Activated T-cell treated with anti-CD3 and anti-CD28 coated beads, Interleukin-2, amount 50 U/mL, for 4 hours (primary cell): ENCODE data around the gene CPNE2. TPM values are rescaled to one million over a fixed set of nuclear protein-coding genes. Genes with fewer than 3 reads are reported as not detected.
A peak's percentile ranks its signal among the peaks of the same experiment; 100 is the strongest.

Source experiments
- ATAC-seq, 2 donors: fragments of 200-7000 bp; cut with Tn5 transposase; one replicate each; pipeline ENCODE4 v1.10.0; 2021
- DNase-seq: peaks from one replicate; pipeline ENCODE4 v3.0.0-alpha.2; 2020
- H3K27me3 Mint-ChIP-seq: one replicate; pipeline ENCODE4 v1.8.0; 2021; ENCODE audit warnings: low read depth, mixed read lengths
- H3K36me3 Mint-ChIP-seq: one replicate; pipeline ENCODE4 v1.8.0; 2022; ENCODE audit warnings: mixed read lengths; ENCODE audit not compliant: insufficient read depth
- H3K4me1 Mint-ChIP-seq: one replicate; pipeline ENCODE4 v1.8.0; 2021; ENCODE audit warnings: low read depth, mixed read lengths
- H3K4me3 Mint-ChIP-seq: one replicate; pipeline ENCODE4 v1.8.0; 2021; ENCODE audit warnings: mild to moderate bottlenecking, moderate library complexity, mixed read lengths
- H3K9me3 Mint-ChIP-seq: one replicate; pipeline ENCODE4 v1.8.0; 2021; ENCODE audit warnings: mixed read lengths
- total RNA-seq, 3 donors: library from RNA; stranded (reverse); gene quantifications; one replicate each; pipeline ENCODE4 v1.2.1, GENCODE V29; 2021

Gene CPNE2
- total RNA-seq, 3 donors from 2014 or later = 2.4 to 4.0 (median 2.9) TPM

DNA sequence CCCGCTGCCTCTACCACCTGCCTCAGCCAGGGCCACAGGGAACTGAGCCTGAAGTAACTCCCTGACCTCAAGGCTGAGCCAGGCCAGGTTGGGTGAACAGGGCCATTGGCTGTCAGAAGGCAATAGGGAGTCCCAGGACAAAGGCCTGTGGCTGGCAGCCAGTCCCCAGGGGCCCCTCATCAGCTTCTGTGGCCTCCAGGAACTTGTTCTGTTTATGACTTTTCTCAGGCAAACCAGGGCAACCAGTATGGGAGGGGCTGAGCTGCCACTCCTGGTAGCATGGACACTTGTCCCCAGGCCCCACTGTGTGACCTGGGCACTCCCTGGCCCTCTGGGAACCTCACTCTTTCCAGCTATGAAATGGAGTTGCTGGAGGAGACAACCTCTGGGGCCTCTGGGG lies 40.1 kb downstream of the CPNE2 start:
- no peak overlapping the region for H3K4me3 Mint-ChIP-seq
- ATAC-seq = no peak
- H3K9me3 Mint-ChIP-seq = no peaks in the 10 kb centered on the region
- no peak for DNase-seq
- H3K4me1 Mint-ChIP-seq = peaks cover 75% of the 10 kb centered on the region
- no peaks in the 10 kb centered on the region for H3K27me3 Mint-ChIP-seq
- no peaks in the 10 kb centered on the region for H3K36me3 Mint-ChIP-seq

DNA sequence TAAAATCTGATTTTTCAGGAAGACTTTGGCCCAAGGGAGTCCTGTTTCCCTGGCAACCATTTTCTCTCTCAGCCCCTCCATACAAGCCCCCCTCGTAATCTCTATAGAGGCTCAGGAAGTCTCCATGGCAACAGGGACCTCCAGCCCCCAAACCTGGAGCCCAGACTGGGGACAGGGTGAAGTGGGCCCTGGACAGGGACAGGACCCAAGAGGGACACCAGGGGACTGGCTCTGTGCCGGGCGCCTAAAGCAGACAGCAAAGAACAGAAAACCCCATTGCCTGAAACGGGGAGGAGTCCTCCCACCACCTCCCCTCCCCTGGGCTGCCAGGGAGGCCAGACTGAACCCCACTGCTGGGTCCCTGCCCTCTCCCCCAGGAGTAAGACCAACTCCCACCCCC lies 40.6 kb downstream of the CPNE2 start:
- DNase-seq (no peak), ATAC-seq (no peak)
- Mint-ChIP-seq H3K4me3 (no peak overlapping the region), H3K9me3 (no peaks in the 10 kb centered on the region), H3K27me3 (no peaks in the 10 kb centered on the region), H3K4me1 (peaks cover 73% of the 10 kb centered on the region), H3K36me3 (no peaks in the 10 kb centered on the region)

DNA sequence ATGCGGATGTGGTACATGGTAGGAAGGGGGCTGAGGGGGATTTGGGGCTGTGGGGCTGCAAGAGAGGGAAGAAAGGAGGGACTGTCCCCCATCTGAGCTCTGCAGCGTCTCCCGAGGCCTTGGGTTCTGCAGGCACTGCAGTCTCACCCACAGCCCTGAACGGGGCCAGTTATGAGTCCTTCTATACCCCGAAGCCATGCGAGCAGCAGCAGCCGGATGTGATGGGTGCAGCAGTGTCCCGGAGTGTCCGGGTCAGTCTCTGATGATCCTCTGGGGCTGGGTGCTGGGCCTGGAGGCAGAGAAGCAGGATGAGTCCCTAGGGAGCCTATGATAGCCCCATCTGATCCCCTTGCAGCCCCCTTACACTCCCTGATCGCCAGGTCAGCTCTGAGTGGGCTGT lies 41.5 kb downstream of the CPNE2 start:
- H3K27me3 Mint-ChIP-seq = no peaks in the 10 kb centered on the region
- no peaks in the 10 kb centered on the region for H3K36me3 Mint-ChIP-seq
- DNase-seq (no peak), ATAC-seq (peak; percentile 29 to 36)
- peak overlapping the region; percentile 5 for H3K4me3 Mint-ChIP-seq
- no peaks in the 10 kb centered on the region for H3K9me3 Mint-ChIP-seq
- peaks cover 76% of the 10 kb centered on the region for H3K4me1 Mint-ChIP-seq

GRCh38 chr16:57134982-57135381 lies 42.6 kb downstream of the CPNE2 start:
- Mint-ChIP-seq H3K4me1 (peaks cover 75% of the 10 kb centered on the region), H3K36me3 (no peaks in the 10 kb centered on the region), H3K27me3 (no peaks in the 10 kb centered on the region), H3K9me3 (no peaks in the 10 kb centered on the region), H3K4me3 (peak overlapping the region; percentile 66)
- ATAC-seq = peak; percentile 47 to 69
- peak; percentile 21 for DNase-seq

GRCh38 chr16:57137043-57137442 lies 44.7 kb downstream of the CPNE2 start:
- ATAC-seq = no peak
- no peaks in the 10 kb centered on the region for H3K36me3 Mint-ChIP-seq
- H3K4me3 Mint-ChIP-seq = no peak overlapping the region
- no peaks in the 10 kb centered on the region for H3K27me3 Mint-ChIP-seq
- peaks cover 72% of the 10 kb centered on the region for H3K4me1 Mint-ChIP-seq
- no peak for DNase-seq
- H3K9me3 Mint-ChIP-seq = no peaks in the 10 kb centered on the region

DNA sequence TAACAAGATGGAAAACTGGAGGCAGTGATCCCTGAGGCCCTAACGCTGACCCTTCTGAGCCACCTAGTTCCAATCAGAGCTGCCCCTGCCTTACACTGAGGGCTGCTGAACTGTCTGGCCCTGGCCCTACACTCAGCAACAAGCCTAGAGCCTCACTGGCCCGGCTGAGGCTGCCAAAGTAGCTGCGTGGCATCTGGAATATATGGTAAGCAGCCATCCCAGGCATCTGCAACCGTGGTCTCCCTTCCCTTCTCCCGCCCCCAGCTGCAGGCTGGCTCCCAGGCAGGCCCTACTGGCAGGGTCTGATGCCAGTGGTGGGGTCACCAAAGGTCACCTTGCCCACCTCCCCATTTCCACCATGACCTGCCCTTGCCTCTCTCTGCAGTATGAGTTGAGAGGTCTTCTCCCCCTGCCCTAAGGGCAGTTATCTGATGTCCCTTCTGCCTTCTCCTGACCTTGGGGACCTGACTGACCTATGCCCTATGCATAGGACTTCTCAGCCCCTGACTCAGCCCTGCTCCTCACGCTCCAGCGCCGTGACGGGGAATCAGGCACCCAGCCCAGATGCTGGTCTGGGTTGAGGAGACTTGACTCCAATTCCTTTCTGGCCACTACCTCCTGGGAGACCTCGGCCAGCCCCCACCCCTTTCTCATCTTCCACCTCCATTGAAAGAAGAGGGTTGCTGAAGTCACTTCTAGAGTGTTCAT lies 45.3 kb downstream of the CPNE2 start:
- H3K4me1 Mint-ChIP-seq = peaks cover 73% of the 10 kb centered on the region
- no peaks in the 10 kb centered on the region for H3K27me3 Mint-ChIP-seq
- DNase-seq (no peak), ATAC-seq (no peak)
- H3K36me3 Mint-ChIP-seq = no peaks in the 10 kb centered on the region
- no peaks in the 10 kb centered on the region for H3K9me3 Mint-ChIP-seq
- no peak overlapping the region for H3K4me3 Mint-ChIP-seq

DNA sequence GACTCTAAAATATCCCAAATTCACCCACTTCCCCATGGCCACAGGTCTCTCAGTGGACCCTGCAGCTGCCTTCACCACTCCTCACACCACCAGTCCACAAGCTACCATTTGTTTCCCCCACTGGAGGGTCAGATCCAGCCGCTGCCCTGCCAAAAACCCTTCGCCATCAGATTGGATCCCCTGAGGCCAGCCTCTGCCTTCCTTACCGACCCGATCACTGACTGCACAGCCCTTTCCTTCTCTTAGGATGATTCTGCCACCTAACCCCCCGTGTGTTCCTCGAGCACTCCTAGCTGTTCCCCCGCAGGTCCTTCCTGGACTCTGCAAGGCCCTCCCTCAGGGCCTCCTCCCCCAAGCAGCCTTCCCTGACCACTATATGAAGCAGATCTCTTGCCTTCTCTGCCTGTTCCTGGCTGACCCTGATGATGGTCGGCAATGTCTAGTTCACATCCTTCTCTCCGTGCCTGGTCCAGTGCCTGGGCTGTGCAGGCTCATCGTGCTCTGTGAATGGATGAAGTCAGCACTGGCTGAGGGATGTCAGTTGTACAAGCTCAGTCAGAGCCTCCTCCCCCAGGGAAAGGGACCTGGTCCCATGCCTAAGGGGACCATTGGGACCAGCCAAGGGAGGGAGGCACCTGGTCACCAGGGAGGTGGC lies 46.0 kb downstream of the CPNE2 start:
- no peaks in the 10 kb centered on the region for H3K36me3 Mint-ChIP-seq
- H3K4me1 Mint-ChIP-seq = peaks cover 76% of the 10 kb centered on the region
- no peak for ATAC-seq
- no peaks in the 10 kb centered on the region for H3K9me3 Mint-ChIP-seq
- no peak overlapping the region for H3K4me3 Mint-ChIP-seq
- no peaks in the 10 kb centered on the region for H3K27me3 Mint-ChIP-seq
- no peak for DNase-seq

GRCh38 chr16:57140931-57141668 lies 48.7 kb downstream of the CPNE2 start:
- H3K36me3 Mint-ChIP-seq = no peaks in the 10 kb centered on the region
- no peak overlapping the region for H3K4me3 Mint-ChIP-seq
- ATAC-seq (peak; percentile 2 to 8), DNase-seq (no peak)
- peaks cover 59% of the 10 kb centered on the region for H3K4me1 Mint-ChIP-seq
- no peaks in the 10 kb centered on the region for H3K9me3 Mint-ChIP-seq
- no peaks in the 10 kb centered on the region for H3K27me3 Mint-ChIP-seq

DNA sequence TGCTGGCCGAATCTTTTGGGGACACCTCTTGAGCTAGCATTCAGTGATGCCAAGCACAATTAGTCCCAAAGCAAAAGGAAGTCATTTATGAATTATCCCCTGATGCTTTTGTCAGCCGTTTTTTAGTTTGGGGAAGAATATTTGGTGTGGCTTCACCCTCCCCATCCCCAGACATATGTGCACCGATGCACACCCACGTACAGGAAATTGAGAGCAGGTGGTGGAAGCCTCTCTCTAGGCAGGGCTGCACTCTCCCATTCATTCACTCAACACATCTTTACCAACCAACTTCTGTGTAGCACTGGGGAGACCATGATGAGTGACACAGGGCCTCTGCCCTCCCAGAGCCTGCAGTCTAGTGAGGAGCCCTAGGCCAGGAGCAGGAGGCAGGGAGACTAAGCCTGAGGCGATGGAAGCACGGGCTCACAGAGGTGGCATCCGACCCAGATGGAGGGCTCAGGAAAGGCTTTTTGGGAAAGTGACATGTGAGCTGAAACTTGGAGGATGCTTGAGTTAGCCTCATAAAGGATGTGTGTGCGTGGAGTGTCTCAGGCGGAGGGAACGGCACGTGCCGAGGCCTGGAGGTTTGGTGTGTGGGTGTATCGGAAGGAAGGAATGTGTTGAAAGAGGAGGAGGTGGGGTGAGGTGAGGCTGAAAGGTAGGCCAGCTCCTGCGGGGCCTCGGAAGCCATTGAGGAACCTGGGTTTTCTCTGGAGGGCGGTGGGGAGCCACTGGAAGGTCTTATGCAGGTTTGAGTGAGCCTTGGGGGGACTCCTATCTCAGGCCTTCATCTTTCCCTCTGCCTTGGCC lies 49.6 kb downstream of the CPNE2 start:
- Mint-ChIP-seq H3K27me3 (no peaks in the 10 kb centered on the region), H3K36me3 (no peaks in the 10 kb centered on the region), H3K9me3 (no peaks in the 10 kb centered on the region), H3K4me1 (peaks cover 56% of the 10 kb centered on the region), H3K4me3 (no peak overlapping the region)
- peak; percentile 24 for DNase-seq
- peak; percentile 74 to 75 for ATAC-seq

GRCh38 chr16:57143149-57143921 lies 51.0 kb downstream of the CPNE2 start:
- H3K4me1 Mint-ChIP-seq = peaks cover 55% of the 10 kb centered on the region
- ATAC-seq (no peak), DNase-seq (no peak)
- no peaks in the 10 kb centered on the region for H3K36me3 Mint-ChIP-seq
- H3K9me3 Mint-ChIP-seq = no peaks in the 10 kb centered on the region
- H3K4me3 Mint-ChIP-seq = no peak overlapping the region
- no peaks in the 10 kb centered on the region for H3K27me3 Mint-ChIP-seq

GRCh38 chr16:57144027-57144426 lies 51.6 kb downstream of the CPNE2 start:
- DNase-seq (no peak), ATAC-seq (no peak)
- Mint-ChIP-seq H3K36me3 (no peaks in the 10 kb centered on the region), H3K9me3 (no peaks in the 10 kb centered on the region), H3K4me3 (no peak overlapping the region), H3K27me3 (no peaks in the 10 kb centered on the region), H3K4me1 (peaks cover 49% of the 10 kb centered on the region)

DNA sequence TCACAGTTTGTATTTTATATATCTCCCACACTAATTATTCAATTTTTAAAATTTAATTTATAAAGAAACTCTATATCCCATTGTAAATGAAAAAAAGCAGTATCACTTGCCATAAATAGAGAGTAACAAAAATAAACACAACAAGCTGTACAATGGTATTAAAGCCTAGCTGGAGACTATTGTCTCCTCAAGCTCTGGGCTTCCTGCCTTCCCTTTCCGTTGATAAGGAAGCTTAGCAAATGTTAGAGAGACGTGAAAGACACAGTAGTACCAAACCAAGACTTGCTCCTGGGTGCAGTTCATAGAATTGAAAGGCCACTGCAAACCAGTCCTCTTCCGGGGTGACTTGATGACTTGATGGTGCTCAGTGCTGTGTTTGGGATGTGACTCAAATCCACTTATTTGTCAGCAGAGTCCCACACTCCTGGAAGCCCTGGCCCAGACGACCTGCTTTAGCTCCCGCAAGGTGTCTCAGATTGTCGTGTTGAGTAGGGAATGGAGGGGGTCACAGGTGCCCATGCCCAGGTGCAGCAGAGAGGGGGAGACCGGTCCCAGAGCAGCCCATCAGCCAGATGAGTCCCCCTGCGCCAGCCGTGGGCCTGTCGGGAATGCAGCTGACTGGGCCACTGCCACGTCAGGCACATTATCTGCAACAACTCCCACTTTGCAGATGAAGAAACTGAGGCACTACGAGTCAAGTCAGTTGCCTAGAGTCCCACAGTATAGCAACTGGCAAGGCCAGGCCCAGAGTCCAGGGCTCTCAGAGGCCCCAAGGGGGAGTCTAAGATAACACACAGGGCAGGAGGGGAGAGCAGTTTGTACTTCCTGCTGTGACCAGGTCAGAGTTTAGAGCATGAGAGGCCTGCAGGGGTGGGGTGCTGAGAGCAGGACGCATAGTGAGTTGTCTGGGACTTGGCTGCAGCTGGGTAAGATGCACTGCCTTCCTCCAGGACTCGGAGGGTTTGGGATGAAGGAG lies 53.0 kb downstream of the CPNE2 start:
- Mint-ChIP-seq H3K36me3 (no peaks in the 10 kb centered on the region), H3K27me3 (no peaks in the 10 kb centered on the region), H3K4me3 (no peak overlapping the region), H3K9me3 (no peaks in the 10 kb centered on the region), H3K4me1 (peaks cover 40% of the 10 kb centered on the region)
- ATAC-seq (no peak), DNase-seq (no peak)
